D721Med (cell line): ENCODE data around the gene EHHADH.
"Not testable (repeated sequence)": the region's sequence is repeated elsewhere in the genome, so short reads cannot be mapped to it uniquely, and the experiment has no call there.

Experiments used
- DNase-seq: peaks from one replicate; pipeline ENCODE4 v3.0.0; 2011; ENCODE audit warnings: low spot score; ENCODE audit not compliant: insufficient read length
- FAIRE-seq: peaks from 2 replicates; lab custom pipeline; 2011; peaks lifted over from hg19 to GRCh38; lab: Jason Lieb, UNC
- TF ChIP-seq, protein P1 (sequence below): IDR thresholded peaks from 2 replicates; pipeline ENCODE4 v1.5.1; 2012; ENCODE audit warnings: mild to moderate bottlenecking, control low read depth; ENCODE audit not compliant: insufficient read depth; ENCODE audit errors: missing control alignments

EHHADH gene

DNA sequence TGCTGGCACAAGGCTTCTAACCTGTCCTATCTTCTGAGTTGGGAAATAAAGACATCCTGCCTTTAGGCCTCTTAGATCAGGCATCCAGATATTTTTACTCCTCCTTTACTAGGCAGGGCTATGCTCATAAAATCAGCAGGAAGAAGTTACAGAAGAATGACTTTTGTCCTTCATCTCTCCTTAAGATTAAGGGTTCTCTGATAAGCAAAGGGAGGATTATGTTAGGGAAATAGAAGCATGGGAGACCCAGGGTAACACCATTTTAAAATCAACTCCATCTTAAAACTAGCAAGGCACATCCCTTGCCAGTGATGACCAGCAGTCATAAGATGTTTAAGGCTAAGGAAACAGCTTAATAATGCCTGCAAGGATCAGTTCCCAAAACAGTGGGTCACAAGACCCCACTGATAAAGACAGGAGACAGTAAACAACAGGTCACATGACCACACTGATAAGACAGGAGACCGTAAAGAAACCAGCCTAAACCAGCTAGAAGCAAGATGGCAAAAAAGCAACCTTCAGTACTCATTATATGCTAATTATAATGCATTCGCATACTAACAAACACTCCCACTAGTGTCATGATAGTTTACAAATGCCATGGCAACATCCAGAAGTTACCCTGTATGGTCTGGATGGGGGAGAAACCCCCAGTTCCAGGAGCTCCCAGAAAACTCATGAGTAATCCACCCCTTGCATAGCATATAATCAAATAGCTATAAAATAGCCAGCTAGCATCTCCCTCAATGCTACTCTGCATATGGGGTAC, 14.5 kb upstream of the EHHADH start:
- no peak for FAIRE-seq
- TF ChIP-seq, protein P1, sequence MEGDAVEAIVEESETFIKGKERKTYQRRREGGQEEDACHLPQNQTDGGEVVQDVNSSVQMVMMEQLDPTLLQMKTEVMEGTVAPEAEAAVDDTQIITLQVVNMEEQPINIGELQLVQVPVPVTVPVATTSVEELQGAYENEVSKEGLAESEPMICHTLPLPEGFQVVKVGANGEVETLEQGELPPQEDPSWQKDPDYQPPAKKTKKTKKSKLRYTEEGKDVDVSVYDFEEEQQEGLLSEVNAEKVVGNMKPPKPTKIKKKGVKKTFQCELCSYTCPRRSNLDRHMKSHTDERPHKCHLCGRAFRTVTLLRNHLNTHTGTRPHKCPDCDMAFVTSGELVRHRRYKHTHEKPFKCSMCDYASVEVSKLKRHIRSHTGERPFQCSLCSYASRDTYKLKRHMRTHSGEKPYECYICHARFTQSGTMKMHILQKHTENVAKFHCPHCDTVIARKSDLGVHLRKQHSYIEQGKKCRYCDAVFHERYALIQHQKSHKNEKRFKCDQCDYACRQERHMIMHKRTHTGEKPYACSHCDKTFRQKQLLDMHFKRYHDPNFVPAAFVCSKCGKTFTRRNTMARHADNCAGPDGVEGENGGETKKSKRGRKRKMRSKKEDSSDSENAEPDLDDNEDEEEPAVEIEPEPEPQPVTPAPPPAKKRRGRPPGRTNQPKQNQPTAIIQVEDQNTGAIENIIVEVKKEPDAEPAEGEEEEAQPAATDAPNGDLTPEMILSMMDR, result no peak
- no peak for DNase-seq

DNA sequence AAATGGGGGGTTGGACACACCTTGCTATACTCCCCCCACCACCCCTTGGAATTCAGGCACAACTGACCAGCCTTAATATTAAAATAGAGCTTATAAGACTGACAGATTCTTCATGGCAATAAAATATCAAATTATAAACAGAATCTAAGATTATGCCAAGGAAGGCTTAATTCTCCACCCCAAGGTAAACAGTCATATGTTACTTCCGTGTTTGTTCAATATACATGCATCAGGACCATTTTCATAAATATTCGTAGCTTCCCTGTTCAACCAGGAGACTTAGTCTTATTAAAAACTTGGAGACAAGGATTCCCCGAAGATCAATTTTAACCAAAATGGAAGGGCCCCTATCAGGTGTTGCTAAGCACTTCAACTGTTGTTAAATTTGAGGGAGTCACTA, 13.3 kb upstream of the EHHADH start:
- TF ChIP-seq, protein P1, result no peak
- FAIRE-seq (no peak), DNase-seq (no peak)

DNA sequence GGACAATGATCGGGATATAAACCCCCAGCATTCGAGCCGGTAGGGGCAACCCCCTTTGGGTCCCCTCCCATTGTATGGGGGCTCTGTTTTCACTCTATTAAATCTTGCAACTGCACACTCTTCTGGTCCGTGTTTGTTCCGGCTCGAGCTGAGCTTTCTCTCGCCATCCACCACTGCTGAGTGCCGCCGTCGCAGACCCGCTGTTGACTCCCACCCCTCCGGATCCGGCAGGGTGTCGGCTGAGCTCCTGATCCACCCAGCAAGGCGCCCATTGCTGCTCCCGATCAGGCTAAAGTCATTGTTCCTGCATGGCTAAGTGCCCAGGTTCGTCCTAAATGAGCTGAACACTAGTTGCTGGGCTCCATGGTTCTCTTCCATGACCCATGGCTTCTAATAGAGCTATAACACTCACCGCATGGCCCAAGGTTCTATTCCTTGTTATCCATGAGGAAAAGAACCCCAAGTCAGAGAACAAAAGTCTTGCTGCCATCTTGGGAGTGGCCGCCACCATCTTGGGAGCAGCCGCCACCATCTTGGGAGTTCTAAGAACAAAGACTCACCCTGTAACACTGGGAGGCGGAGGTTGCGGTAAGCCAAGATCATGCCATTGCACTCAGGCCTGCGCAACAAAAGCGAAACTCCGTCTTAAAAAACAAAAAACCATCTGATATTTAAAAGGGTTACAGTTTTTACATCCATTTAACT, 11.2 kb upstream of the EHHADH start:
- DNase-seq (no peak), FAIRE-seq (no peak)
- TF ChIP-seq, protein P1, result no peak

DNA sequence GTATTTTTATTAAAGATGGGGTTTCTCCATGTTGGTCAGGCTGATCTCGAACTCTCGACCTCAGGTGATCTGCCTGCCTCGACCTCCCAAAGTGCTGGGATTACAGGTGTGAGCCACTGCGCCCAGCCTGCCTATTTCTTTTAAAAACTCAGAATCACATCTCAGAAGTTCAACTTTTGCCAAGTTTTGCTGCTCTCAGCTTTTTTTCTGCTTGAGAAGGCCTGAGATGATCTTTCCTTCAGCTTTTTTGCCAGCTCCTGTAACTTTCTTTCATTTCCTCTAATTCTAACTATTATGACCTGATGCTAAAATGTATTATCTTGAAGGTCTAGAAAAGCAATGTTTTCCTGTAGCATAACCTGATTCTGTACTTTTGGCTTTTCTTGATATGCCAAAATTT, 9.6 kb upstream of the EHHADH start:
- FAIRE-seq (no peak), DNase-seq (no peak)
- TF ChIP-seq, protein P1, result no peak

DNA sequence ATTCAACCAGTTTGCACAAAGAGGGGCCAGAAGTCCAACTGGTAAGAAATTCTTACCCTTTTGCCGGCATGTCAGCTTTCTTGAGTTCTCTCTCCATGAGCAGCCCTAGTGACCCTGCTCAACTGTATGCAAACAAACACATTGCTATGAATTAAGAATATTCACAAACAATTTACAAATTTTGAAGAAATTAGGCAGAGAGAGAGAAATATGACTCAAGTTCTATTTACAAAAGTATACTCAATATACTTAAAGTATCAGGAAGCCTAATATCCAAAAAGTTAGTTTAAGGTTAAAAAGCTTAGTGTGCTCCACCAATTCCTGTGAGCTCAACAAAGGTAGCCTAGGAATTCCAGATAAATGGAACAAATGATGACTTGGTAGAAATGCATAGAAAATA, 3.5 kb upstream of the EHHADH start:
- TF ChIP-seq, protein P1, result no peak
- no peak for FAIRE-seq
- no peak for DNase-seq

DNA sequence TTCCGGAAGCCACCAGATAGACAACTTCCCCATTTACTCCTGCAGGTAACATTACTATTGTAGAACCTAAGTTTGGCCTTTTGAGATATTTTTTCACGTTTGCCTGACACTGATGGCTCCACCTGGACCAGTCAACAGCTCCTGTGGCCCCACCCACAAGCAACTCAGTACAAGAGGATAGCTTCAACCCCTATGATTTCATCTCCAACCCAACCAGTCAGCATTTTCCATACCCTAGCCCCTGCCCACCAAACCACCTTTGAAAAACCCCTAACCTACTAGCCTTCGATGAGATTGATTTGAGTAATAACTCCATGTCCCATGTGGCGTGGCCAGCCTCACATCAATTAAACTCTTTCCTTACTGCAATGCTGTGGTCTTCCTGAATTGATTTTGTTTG, 950 bp upstream of the EHHADH start:
- TF ChIP-seq, protein P1, result no peak
- DNase-seq (no peak), FAIRE-seq (no peak)

DNA sequence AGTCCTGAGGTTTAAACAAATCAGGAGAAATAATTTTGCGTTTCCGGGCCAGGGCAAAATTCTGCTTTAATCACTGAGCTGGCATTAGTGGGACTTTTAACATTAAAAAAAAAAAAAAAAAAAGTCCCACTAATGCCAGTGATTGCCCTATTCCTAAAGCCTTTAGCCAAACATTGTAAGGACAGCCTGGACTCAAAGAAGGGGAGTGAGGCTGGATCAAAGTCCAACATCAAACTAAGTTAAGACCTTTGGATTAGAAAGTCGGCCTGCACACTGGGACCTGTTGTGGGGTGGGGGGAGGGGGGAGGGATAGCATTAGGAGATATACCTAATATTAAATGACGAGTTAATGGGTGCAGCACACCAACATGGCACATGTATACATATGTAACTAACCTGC, 716 bp downstream of the EHHADH start:
- not testable (repeated sequence) for FAIRE-seq, DNase-seq
